NOMO-1 treated with dmso at 0.1 percent for 144 hours (cell line): ENCODE data around the gene CHTOP.

Experiments
- DNase-seq: peaks from one replicate; lab custom pipeline; 2025; ENCODE audit not compliant: unreplicated experiment; lab: John Stamatoyannopoulos, UW

The CHTOP gene

GRCh38 chr1:153612755-153613331 lies 21.0 kb upstream of the CHTOP start, which contains the start of gene S100A16:
Gene S100A16 (minus strand): TSS chr1:153613137. CDS start chr1:153608151, 4,986 bp downstream.
- DNase-seq = no peak

- DNase-seq = no peak
Observed at GRCh38 chr1:153613406-153613805, 20.5 kb upstream of the CHTOP start.

GRCh38 chr1:153614189-153614900 lies 19.5 kb upstream of the CHTOP start:
- DNase-seq = no peak

GRCh38 chr1:153614906-153615305 lies 19.0 kb upstream of the CHTOP start:
- no peak for DNase-seq

DNA sequence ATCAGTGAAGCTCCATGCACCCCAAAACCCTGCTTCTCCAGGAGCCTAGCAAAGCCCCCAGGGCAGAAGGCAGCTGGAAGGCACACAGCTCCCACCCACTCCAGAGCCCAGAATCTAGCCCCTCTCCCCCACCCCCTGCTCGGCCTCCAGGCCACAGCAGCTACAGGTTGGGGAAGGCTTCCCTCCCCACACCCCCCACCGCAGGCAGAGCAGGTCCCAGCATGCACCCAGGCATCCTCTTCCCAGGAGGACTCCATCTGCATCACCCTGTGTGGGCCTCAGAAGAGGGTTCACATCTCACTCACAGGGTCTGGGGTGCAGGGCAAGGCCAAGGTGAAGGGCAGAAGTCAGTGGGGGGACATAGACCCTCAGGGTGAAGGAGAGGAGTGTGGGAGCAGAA lies 18.5 kb upstream of the CHTOP start:
- DNase-seq = no peak

DNA sequence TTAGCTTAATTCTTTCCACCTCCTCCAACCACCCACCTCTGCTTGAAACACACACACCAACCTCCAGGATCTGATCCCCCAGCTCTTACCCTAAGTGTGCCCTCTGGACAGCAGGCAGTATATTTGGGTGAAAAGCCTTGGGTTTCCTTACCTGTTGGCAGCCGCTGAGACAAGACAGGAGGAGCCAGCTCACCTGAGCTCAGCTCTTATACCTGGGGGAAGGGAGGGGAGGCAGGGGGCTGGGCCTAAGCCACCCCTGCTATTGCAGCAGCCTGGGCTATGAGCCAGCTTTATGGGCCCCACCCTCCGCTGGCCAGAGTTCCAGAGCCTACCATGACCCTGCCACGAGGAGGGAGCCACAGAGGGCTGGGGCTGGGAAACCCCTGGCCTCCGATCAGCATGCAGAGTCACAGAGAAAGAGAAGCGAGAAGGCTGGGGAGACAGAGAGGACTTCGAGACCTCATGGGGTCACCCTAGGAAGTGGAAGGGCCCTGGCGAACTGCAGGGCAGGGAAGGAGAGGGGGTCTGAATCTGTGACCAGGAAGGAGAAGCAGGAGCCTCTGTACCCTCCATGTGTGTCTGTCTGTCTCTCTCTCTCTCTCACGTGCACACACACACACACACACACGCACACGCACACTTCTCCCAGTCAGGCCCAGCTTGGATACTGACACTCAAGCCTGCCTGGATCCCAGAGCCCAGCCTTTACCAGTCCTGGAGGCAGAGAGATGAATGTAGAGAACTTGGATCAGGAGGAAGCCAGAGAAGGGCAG lies 17.5 kb upstream of the CHTOP start, which contains the start of gene S100A14:
Gene S100A14 (minus strand): TSS at position 182 of the 773 bp plus-strand sequence. CDS start 467 bp downstream, outside the sequence.
- DNase-seq = no peak

DNA sequence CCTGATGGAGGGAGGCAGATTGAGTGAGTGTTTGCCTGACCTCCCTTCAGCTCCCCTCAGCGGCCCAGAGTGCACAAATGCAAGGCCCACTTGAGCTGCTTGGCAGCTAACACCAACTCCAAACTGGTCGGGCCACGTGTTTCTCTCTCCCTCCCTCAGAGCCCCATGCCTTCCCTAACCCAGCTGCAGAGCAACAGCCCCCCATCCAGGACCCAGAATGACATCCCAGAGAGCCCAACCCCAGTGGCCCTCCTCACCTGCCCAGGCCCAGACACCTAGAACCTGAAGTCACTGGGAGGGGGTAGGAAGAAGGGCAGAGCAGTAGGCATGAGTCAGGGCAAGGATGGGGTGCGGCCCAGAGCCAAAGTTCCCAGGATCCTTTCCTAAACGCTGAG lies 17.0 kb upstream of the CHTOP start:
- DNase-seq = no peak

DNA sequence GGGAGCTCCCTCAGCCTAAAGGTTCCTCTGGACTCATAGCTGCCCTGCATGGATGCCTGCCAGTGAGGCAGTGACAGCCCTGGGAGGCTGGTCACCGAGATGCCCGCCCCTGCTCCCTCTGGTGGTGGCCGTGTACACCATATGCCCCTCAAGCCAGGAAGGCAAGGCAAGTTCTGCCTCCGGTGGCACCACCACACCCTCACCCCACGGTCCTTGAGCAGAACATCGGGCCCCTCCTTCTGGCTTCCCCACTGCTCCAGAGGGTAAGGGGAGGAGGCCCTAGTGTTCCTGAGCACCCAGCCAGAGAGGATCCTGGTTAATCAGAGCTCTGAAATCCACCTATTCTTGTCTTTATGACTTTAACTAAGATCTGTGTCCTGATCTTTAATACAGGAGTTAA lies 16.2 kb upstream of the CHTOP start:
- no peak for DNase-seq

DNA sequence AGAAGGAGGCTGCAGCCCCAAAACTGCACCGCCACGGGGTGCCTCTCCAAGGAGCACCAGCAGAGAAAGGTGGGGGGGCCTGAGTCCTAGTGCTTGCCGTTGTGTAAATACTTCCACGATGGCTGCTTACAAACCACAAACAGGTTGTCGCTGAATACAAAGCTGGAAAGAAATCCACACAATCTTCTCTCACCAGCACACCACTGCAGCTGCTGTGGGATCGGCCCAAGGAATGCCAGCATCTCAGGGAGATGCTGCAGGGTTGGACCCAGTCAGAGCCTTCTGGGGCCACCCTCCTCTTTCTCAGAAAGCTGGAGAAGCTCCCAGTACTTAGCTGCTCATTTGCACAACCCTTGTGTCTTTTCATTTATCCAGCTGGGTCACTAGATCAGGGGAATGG lies 14.7 kb upstream of the CHTOP start:
- no peak for DNase-seq

- peak; percentile 13 for DNase-seq
Observed at GRCh38 chr1:153623101-153623500, 10.8 kb upstream of the CHTOP start.

- no peak for DNase-seq
Observed at GRCh38 chr1:153624965-153625611, 8.8 kb upstream of the CHTOP start.

DNA sequence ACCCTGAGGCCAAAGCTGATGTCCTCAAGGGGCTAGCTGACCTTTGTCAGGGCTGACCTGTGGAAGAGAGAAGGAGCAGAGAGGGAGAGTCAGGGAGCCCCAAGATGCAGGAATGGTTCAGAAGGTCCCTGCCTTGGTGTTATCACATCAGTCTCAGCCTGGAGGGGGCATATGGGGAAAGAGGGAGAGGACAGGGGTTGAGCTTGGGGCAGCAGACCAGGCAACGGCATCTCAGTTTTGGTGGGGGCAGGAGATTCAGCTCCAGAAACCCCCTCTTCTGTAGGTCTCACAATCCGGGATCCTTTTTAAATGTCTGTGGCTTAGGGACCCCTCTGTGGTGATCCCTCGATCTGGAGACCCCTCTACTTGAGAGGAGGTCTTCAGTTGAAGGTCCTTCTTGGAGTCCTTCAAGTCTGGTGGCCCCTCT lies 7.4 kb upstream of the CHTOP start:
- no peak for DNase-seq

GRCh38 chr1:153626904-153627714 lies 6.8 kb upstream of the CHTOP start, which contains the start of gene S100A13:
Gene S100A13 (minus strand): TSS chr1:153627505. CDS start chr1:153626472, 1,033 bp downstream.
- no peak for DNase-seq

DNA sequence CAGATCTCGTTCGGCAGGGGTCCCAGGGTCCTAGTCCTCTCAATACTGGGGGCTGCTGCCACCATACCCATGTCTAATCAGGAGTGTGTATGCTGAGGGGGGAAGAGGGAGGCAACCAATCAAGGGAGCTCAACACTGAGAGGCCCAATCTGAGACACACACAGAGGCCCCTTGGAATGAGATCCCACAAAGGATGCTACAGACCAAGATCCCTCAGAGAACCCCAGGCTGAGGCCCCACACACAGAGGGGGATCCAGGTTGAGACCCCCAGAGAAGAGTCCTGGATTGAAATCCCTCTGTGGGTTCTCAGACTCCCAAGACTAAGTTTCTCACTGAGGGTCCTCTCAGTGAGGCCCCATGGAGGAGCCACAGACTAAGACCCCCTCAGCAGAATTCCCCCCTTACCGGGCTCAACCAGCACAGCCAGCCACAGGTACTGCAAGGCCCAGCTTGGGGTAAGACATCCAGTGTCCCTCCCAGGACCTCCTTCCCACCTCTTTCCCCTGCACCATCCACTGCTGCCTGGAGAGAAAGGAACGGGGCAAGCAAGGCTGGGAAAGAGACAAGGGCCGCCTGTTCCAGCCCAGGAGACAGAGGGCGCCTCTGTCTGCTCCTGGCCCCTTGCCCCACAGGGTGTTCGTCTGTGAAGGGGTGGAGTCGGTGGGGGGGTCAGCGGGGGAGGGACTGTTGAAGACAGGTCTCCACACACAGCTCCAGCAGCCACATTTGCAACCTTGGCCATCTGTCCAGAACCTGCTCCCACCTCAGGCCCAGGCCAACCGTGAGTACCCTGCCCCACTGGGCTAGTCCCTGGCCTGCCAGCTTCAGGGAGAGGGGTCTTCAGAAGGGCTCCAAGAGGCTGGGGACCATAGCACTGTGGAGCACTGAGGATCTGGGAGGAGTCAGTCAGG lies 5.9 kb upstream of the CHTOP start, which contains the start of gene S100A1:
Gene S100A1 (plus strand): TSS at position 720 of the 912 bp plus-strand sequence. CDS start 2,088 bp downstream, outside the sequence.
- DNase-seq = no peak

GRCh38 chr1:153628638-153629342 lies 5.1 kb upstream of the CHTOP start:
- DNase-seq = no peak

DNA sequence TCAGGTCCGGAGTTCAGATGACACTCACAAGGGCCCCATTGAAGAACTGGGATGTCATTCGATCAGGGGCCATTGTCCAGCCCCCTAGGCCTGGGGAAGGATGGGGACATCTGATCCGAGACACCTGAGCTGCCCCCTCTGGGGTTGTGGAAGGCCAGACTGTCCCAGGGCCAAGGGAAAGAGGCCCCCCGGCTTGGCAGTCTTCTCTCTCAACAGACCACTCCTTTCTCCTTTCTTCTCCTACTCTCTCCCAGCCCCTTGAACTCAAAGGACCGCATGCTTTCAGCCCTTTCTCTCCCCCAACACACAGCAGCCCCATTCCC lies 4.6 kb upstream of the CHTOP start:
- no peak for DNase-seq

DNA sequence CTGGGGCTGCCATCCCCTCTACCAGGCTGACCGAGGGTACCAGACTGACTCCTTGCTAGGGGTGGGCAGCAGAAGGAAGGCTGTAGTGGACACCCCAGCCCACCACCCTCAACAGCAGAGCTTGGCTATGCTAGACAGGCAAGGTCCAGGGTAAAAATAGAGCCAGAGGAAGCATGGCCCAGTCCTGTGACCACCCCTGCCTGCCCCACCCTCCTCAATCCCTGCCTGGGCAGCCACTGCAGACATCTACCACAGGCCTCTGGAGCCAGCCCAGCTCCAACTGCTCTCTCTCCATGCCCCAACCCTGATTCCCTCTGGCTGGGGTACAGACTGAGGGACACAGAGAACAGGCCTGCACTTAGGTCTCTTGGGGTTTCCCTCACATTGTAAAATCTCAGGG lies 3.9 kb upstream of the CHTOP start:
- no peak for DNase-seq

- DNase-seq = no peak
Observed at GRCh38 chr1:153630384-153630783, 3.5 kb upstream of the CHTOP start.
